ENCODE data around the gene GFER. TPM values are rescaled to one million over a fixed set of nuclear protein-coding genes. Genes with fewer than 3 reads are reported as not detected.

Gene GFER
- total RNA-seq, 2 experiments from 2014 or later, result 33.5 to 33.9 TPM

DNA sequence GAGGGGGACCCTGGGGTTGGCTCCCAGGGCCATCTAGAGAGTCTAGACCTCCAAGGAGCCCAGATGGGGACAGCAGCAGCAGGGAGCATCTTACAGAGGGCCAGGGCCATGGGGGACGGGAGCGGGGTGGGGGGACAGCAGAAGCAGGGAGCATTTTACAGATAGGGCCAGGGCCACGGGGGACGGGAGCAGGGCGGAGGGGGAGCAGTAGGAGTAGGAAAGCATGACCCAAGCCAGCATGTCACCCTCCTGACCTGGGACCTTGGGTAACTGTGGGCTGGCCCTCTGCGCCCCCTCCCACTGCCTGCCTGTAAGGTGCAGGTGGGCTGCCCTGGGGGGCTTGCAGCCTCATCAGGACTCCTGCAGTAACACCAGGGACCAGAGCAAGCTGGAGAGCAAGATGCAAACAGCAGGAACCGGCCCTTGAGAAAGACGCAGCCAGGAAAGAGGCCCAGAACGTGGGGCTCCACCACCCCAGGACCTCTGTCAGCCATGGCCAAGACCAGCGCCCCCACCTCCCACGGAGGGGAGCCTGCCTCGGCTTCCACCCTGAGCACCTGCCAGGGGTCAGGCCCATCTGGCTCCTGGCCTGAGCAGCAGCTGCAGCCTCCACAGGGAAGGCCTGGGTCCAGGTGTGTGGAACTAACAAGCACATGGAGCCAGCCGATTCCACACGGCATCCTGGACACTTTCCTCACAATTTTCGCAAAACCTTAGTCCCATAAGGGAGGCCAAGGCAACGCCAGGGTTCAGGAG, 23.3 kb downstream of the GFER start:
- POLR2A ChIA-PET, result interaction anchor here (1.1 to 2.8 kb wide), 6 partner anchors 9 to 152 kb away, joined by 3 to 16 read pairs (median 8); partner anchors contain the start of genes NOXO1 and TRAF7
- TF ChIP-seq, protein P1, sequence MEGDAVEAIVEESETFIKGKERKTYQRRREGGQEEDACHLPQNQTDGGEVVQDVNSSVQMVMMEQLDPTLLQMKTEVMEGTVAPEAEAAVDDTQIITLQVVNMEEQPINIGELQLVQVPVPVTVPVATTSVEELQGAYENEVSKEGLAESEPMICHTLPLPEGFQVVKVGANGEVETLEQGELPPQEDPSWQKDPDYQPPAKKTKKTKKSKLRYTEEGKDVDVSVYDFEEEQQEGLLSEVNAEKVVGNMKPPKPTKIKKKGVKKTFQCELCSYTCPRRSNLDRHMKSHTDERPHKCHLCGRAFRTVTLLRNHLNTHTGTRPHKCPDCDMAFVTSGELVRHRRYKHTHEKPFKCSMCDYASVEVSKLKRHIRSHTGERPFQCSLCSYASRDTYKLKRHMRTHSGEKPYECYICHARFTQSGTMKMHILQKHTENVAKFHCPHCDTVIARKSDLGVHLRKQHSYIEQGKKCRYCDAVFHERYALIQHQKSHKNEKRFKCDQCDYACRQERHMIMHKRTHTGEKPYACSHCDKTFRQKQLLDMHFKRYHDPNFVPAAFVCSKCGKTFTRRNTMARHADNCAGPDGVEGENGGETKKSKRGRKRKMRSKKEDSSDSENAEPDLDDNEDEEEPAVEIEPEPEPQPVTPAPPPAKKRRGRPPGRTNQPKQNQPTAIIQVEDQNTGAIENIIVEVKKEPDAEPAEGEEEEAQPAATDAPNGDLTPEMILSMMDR (IDR thresholded peaks at IDR 0.05), result no peak
- H3K4me3 Mint-ChIP-seq, result peak overlapping the region; percentile 97
- no peak for DNase-seq
- intact Hi-C loops (cut with micrococcal nuclease), result no loop called here
- ATAC-seq, result no peak
- H3K27me3 Mint-ChIP-seq, result no peaks in the 10 kb centered on the region
- H3K9me3 Mint-ChIP-seq, result no peaks in the 10 kb centered on the region
- H3K27ac Mint-ChIP-seq, result peak overlapping the region; percentile 91
- H3K36me3 Mint-ChIP-seq (ENCODE audit: low read depth), result peaks cover 38% of the 10 kb centered on the region
- H3K4me1 Mint-ChIP-seq (ENCODE audit: low read depth), result peaks cover 41% of the 10 kb centered on the region
- CTCF ChIA-PET, result interaction anchor here (1.1 to 2.2 kb wide), 2 partner anchors 134 to 148 kb away, joined by 4 to 8 read pairs; no protein-coding TSS in a partner anchor

DNA sequence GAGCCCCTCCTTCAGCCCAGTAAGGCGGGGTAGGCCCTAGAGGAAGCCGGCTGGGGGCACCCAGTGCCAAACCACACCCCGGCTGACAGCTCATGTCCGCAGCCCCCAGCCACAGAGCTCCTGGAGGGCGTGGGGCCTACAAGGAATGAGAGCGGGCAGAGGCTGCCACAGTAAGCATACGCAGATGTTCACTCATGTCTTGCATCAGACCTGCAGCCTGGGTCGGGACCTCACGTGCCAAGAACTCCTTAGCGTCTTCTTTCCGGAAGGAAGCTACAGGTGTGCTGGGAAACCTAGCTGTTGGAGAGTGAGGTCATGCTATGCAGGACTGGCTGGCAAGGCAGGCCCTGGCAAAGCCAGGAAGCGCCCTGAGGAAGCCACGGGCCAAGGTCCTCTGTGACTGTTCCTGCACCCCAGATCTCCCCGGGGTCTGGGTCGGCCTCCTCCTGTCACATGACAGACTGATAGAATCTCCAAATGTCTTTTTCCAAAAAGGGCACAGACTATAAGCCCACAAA, 24.1 kb downstream of the GFER start:
- ATAC-seq (peak; percentile 11), DNase-seq (peak; percentile 67)
- TF ChIP-seq, protein P1 (IDR thresholded peaks at IDR 0.05), result no peak
- intact Hi-C loops (cut with micrococcal nuclease), result no loop called here
- Mint-ChIP-seq H3K27ac (peak overlapping the region; percentile 91), H3K27me3 (no peaks in the 10 kb centered on the region), H3K4me3 (peak overlapping the region; percentile 97), H3K9me3 (no peaks in the 10 kb centered on the region), H3K36me3 (ENCODE audit: low read depth) (peaks cover 35% of the 10 kb centered on the region), H3K4me1 (ENCODE audit: low read depth) (peaks cover 41% of the 10 kb centered on the region)
- ChIA-PET CTCF (interaction anchor here (0.9 to 2.2 kb wide), 5 partner anchors 9 to 147 kb away, joined by 3 to 8 read pairs (median 4); partner anchors contain the start of genes NTHL1 and TSC2), POLR2A (interaction anchor here (0.9 to 2.8 kb wide), 12 partner anchors 10 to 151 kb away, joined by 3 to 16 read pairs (median 6); partner anchors contain the start of genes GFER, NOXO1, NPW and RPS2)

DNA sequence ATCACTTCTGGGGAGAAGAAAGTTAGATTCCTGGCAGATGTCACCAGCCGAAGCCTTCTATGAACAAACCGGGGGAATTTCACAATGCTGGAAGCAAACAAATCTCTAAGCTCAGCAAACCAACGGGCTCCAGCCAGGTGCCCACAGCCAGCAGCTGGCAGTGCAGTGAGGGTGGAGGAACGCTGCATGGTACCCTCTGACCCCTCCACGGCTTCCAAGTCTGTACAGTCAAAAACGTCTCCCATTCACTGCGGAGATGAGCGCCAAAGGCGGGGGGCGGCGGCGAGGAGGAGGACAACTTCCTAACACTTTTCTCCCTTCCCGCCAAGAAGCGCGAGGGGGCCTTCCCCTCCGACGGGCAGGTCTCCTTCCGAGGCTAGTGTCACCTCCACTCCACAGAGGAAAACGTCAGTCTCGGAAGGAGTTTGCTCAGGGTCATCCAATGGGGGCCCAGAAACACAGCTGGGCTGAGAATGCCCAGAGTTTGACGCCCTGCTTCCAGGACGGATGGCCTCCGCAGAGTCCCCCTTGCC, 24.7 kb downstream of the GFER start:
- intact Hi-C loops (cut with micrococcal nuclease), result no loop called here
- no peaks in the 10 kb centered on the region for H3K9me3 Mint-ChIP-seq
- H3K27me3 Mint-ChIP-seq, result no peaks in the 10 kb centered on the region
- DNase-seq, result peak; percentile 66
- ChIA-PET POLR2A (interaction anchor here (0.6 to 2.8 kb wide), 17 partner anchors 10 to 151 kb away, joined by 3 to 16 read pairs (median 4); partner anchors contain the start of genes GFER, NOXO1, NPW and RPS2), CTCF (interaction anchor here (0.9 to 2.2 kb wide), 5 partner anchors 8 to 139 kb away, joined by 3 to 8 read pairs (median 3); partner anchors contain the start of genes NTHL1 and TSC2)
- H3K36me3 Mint-ChIP-seq (ENCODE audit: low read depth), result peaks cover 35% of the 10 kb centered on the region
- peak overlapping the region; percentile 91 for H3K27ac Mint-ChIP-seq
- peaks cover 41% of the 10 kb centered on the region for H3K4me1 Mint-ChIP-seq (ENCODE audit: low read depth)
- TF ChIP-seq, protein P1 (IDR thresholded peaks at IDR 0.05), result no peak
- H3K4me3 Mint-ChIP-seq, result peak overlapping the region; percentile 97
- peak; percentile 7 for ATAC-seq

DNA sequence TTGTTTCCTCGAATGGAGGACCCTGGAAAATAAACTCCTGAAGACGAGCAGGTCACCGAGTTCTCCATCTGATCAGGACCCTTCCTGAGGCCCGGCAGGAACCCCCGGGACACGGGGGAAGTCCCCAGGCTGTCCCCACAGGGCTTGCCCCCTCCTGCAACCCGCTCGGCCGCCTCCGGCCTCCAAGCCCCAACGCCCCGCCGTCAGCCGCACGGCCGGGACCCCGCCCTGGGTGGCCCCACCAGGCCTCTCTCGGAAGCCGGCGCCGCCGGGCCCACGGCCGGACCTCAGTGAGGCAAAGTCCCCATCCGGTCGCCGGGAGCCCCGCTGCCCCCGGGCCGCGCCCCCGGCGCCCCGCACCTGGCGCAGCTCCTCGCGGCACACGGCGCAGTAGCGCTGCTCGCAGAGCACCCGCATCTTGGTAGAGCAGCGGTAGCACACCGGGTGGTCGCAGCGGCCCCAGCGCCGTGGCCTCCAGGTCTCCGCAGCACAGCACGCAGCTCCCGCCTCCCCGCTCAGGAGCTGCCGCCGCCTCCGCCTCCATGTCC, 25.2 kb downstream of the GFER start:
- no peaks in the 10 kb centered on the region for H3K27me3 Mint-ChIP-seq
- DNase-seq (peak; percentile 28), ATAC-seq (peak; percentile 32)
- intact Hi-C loops (cut with micrococcal nuclease), result no loop called here
- POLR2A ChIA-PET, result interaction anchor here (0.6 to 2.8 kb wide), 13 partner anchors 11 to 146 kb away, joined by 3 to 16 read pairs (median 6); partner anchors contain the start of genes GFER, NOXO1, NPW and RPS2
- H3K36me3 Mint-ChIP-seq (ENCODE audit: low read depth), result peaks cover 35% of the 10 kb centered on the region
- peaks cover 41% of the 10 kb centered on the region for H3K4me1 Mint-ChIP-seq (ENCODE audit: low read depth)
- TF ChIP-seq, protein P1 (IDR thresholded peaks at IDR 0.05), result no peak
- H3K27ac Mint-ChIP-seq, result peak overlapping the region; percentile 91
- H3K9me3 Mint-ChIP-seq, result no peaks in the 10 kb centered on the region
- peak overlapping the region; percentile 97 for H3K4me3 Mint-ChIP-seq
- CTCF ChIA-PET, result interaction anchor here (1.0 to 2.2 kb wide), 4 partner anchors 13 to 138 kb away, joined by 3 to 8 read pairs (median 4); partner anchors contain the start of genes NTHL1 and TSC2
